Prostate gland (tissue), 2 donors: ENCODE data around the gene ZNF280C.

Experiments
- CTCF ChIP-seq, 4 experiments: fragments of 200-600 bp in 2 of 4; fragments of 450-650 bp in 2 of 4; sonication (generic) in 2 of 4; IDR thresholded peaks; 1 replicate in 3 of 4; 2 replicates in 1 of 4; pipeline ENCODE4 v1.5.1; 2016 to 2019; ENCODE audit warnings: antibody characterized with exemption in 4 of 4, mild to moderate bottlenecking in 2 of 4, moderate library complexity in 2 of 4
- POLR2AphosphoS5 ChIP-seq: sonication (generic); formaldehyde crosslinking; IDR thresholded peaks from one replicate; pipeline ENCODE4 v1.6.1; 2017; ENCODE audit warnings: antibody characterized with exemption

GRCh38 chrX:130172127-130172845 lies 96.4 kb downstream of the ZNF280C start:
- TF ChIP-seq CTCF (IDR thresholded peaks at IDR 0.05) (no peak), POLR2AphosphoS5 (no peak)
